K562 (cell line): ENCODE data around the gene GANAB. TPM values are rescaled to one million over a fixed set of nuclear protein-coding genes. Genes with fewer than 3 reads are reported as not detected.
A peak's percentile ranks its signal among the peaks of the same experiment; 100 is the strongest.

Experiments used
- ETS1 ChIP-seq: conservative IDR thresholded peaks from 2 replicates; pipeline ENCODE4 v1.6.1; 2011; ENCODE audit warnings: low read depth, mild to moderate bottlenecking, low read length; ENCODE audit not compliant: control insufficient read depth
- KAT8 ChIP-seq: fragments of 450-650 bp; IDR thresholded peaks from 2 replicates; pipeline ENCODE4 v1.6.1; 2016; ENCODE audit warnings: low read depth, mild to moderate bottlenecking
- KDM1A ChIP-seq, 2 experiments: fragments of 450-650 bp; IDR thresholded peaks; 2 replicates each; pipeline ENCODE4 v1.6.1; 2016; ENCODE audit warnings: mild to moderate bottlenecking in 2 of 2
- L3MBTL2 ChIP-seq: fragments of 450-650 bp; IDR thresholded peaks from 2 replicates; pipeline ENCODE4 v1.6.1; 2016; ENCODE audit warnings: mild to moderate bottlenecking, moderate library complexity
- MCM3 ChIP-seq: fragments of 450-650 bp; IDR thresholded peaks from 2 replicates; pipeline ENCODE4 v1.6.1; 2016
- PHF8 ChIP-seq: fragments of 200-600 bp; sonication (generic); IDR thresholded peaks from 2 replicates; pipeline ENCODE4 v1.6.1; 2012; ENCODE audit warnings: mixed run types, mild to moderate bottlenecking, inconsistent platforms, low read length, moderate library complexity, borderline replicate concordance
- PKNOX1 ChIP-seq: fragments of 450-650 bp; IDR thresholded peaks from 2 replicates; pipeline ENCODE4 v1.6.1; 2016
- POLR2B ChIP-seq: fragments of 450-650 bp; IDR thresholded peaks from 2 replicates; pipeline ENCODE4 v1.6.1; 2018; ENCODE audit warnings: low read depth; ENCODE audit not compliant: partially characterized antibody
- PRPF4 ChIP-seq: fragments of 200-400 bp; formaldehyde crosslinking; IDR thresholded peaks from one replicate; pipeline ENCODE4 v1.6.1; 2017; ENCODE audit warnings: low read length, low read depth, mild to moderate bottlenecking; ENCODE audit not compliant: insufficient read depth, poor library complexity, severe bottlenecking
- RB1 ChIP-seq: fragments of 450-650 bp; IDR thresholded peaks from 2 replicates; pipeline ENCODE4 v1.6.1; 2017; ENCODE audit warnings: low read depth, mild to moderate bottlenecking
- RBM39 ChIP-seq: fragments of 200-400 bp; formaldehyde crosslinking; optimal IDR thresholded peaks from 2 replicates; pipeline ENCODE3; 2018; ENCODE audit warnings: low read depth, low read length
- SRSF3 ChIP-seq: fragments of 200-400 bp; formaldehyde crosslinking; IDR thresholded peaks from 2 replicates; pipeline ENCODE4 v1.6.1; 2016; ENCODE audit warnings: mild to moderate bottlenecking, low read length, moderate library complexity; ENCODE audit not compliant: insufficient read depth
- VEZF1 ChIP-seq: fragments of 200-800 bp; sonication (Bioruptor generic); IDR thresholded peaks from 2 replicates; pipeline ENCODE4 v1.6.1; 2017; ENCODE audit warnings: missing genetic modification characterization, missing compliant biosample characterization
- ZBED1 ChIP-seq: IDR thresholded peaks from 2 replicates; pipeline ENCODE4 v1.6.1; 2014
- ZBTB8A ChIP-seq: fragments of 450-650 bp; IDR thresholded peaks from 2 replicates; pipeline ENCODE4 v1.6.1; 2018; ENCODE audit warnings: mild to moderate bottlenecking, moderate library complexity; ENCODE audit not compliant: partially characterized antibody
- ZNF184 ChIP-seq: sonication (generic); formaldehyde crosslinking; IDR thresholded peaks from 2 replicates; pipeline ENCODE4 v1.5.0; 2020; ENCODE audit warnings: missing genetic modification reagents
- ZNF282 ChIP-seq: sonication (generic); formaldehyde crosslinking; IDR thresholded peaks from 2 replicates; pipeline ENCODE4 v1.8.1; 2023; ENCODE audit warnings: missing genetic modification reagents
- ZNF507 ChIP-seq: conservative IDR thresholded peaks from 2 replicates; pipeline ENCODE4 v1.6.1; 2017; ENCODE audit warnings: missing genetic modification characterization, missing compliant biosample characterization
- ZNF830 ChIP-seq: fragments of 250-450 bp; sonication (Bioruptor Pico); IDR thresholded peaks from 2 replicates; pipeline ENCODE4 v1.5.0; 2021; ENCODE audit warnings: mild to moderate bottlenecking
- polyA plus RNA-seq, 8 experiments: library from polyadenylated mRNA; depleted of rRNA in 4 of 8; stranded (reverse) in 5 of 8; unstranded in 3 of 8; fragments of >200 nt; fragmentation: Nextera tagmentation in 2 of 8; fragmentation: Illumina TruSeq in 1 of 8; extraction: Ambion mirVana in 2 of 8; extraction: Trizol in 1 of 8; gene quantifications; 2 replicates each; pipeline versions ENCODE4 v1.2.1 to v1.2.3, GENCODE V29; 2011 to 2014; ENCODE audit warnings: inconsistent platforms in 1 of 8, missing spikeins in 1 of 8
- total RNA-seq, 7 experiments: library from RNA; depleted of rRNA in 6 of 7; stranded (reverse); fragments of >200 nt in 6 of 7; fragmentation: Illumina TruSeq in 2 of 7; extraction: Trizol in 2 of 7; gene quantifications; 2 replicates each; pipeline versions ENCODE4 v1.2.1 to v1.2.3, GENCODE V29; 2011 to 2021; ENCODE audit warnings: low replicate concordance in 1 of 7
- TF ChIP-seq, protein P1 (sequence below): sonication (generic); formaldehyde crosslinking; IDR thresholded peaks from 2 replicates; pipeline ENCODE4 v1.8.0; 2022; ENCODE audit warnings: mild to moderate bottlenecking, missing genetic modification reagents
- TF ChIP-seq, protein P2 (sequence below): fragments of 150-350 bp; conservative IDR thresholded peaks from 2 replicates; pipeline ENCODE4 v1.6.1; 2014; ENCODE audit warnings: low read length
- TF ChIP-seq, protein P3 (sequence below), 2 experiments: fragments of 450-650 bp in 1 of 2; sonication (generic) in 1 of 2; formaldehyde crosslinking; conservative IDR thresholded peaks; 2 replicates each; pipeline versions ENCODE4 v1.4.0 to v1.8.1; 2020 to 2022; ENCODE audit warnings: mild to moderate bottlenecking in 1 of 2, missing genetic modification reagents in 1 of 2

The GANAB gene
- total and polyA plus RNA-seq, 9 of the 15 experiments (the other 6 are each of a cell fraction or from before 2014, with no cell fraction given): 6.5 to 284 (median 161) TPM

DNA sequence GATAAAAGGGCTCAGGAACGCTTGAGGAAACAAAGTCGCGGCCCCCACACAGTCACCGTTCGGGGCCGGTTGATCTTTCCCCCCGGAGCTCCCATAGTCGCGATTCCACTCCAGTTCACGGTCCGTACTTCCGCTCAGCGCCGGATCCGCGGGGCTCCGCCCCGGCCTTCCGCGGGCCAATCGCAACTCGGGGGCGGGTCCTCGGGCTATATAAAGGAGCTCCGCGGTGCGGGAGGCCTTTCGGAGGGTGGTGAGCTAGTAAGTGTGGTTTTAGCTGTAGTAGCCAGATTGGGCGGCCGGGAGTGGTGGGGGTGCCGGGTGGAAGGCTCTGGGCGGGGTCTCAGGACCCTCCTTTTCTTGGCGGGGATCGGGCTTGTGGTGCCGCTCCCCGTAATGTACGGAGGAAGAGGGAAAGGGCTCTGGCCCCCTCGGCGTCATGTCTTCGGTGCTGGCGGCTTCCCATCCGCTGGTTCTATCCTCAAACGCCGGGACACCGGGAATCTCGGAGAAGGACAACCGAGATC is 18.7 kb upstream of the GANAB start, which contains the start of the genes C11orf98 and CSKMT (continued):
- TF ChIP-seq PRPF4 (peak; percentile 97), L3MBTL2 (no peak), RBM39 (no peak), ZNF507 (tag) (no peak), ETS1 (peak; percentile 86), VEZF1 (peak; percentile 88), ZNF184 (CRISPR knock-in tag) (no peak), RB1 (peak; percentile 78; the same call in 1 of the 2 replicates), MCM3 (no peak), ZNF830 (peak; percentile 95), KAT8 (no peak), ZNF282 (no peak), PHF8 (peak; percentile 96), ZBTB8A (no peak), ZBED1 (peak; percentile 92), PKNOX1 (no peak), POLR2B (peak; percentile 99), KDM1A (IDR thresholded peaks at IDR 0.05) (no peak; a peak in 1 of 4 replicates), SRSF3 (no peak)
- TF ChIP-seq, protein P1, sequence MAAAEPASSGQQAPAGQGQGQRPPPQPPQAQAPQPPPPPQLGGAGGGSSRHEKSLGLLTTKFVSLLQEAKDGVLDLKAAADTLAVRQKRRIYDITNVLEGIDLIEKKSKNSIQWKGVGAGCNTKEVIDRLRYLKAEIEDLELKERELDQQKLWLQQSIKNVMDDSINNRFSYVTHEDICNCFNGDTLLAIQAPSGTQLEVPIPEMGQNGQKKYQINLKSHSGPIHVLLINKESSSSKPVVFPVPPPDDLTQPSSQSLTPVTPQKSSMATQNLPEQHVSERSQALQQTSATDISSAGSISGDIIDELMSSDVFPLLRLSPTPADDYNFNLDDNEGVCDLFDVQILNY (CRISPR knock-in tag): no peak
- TF ChIP-seq, protein P2, sequence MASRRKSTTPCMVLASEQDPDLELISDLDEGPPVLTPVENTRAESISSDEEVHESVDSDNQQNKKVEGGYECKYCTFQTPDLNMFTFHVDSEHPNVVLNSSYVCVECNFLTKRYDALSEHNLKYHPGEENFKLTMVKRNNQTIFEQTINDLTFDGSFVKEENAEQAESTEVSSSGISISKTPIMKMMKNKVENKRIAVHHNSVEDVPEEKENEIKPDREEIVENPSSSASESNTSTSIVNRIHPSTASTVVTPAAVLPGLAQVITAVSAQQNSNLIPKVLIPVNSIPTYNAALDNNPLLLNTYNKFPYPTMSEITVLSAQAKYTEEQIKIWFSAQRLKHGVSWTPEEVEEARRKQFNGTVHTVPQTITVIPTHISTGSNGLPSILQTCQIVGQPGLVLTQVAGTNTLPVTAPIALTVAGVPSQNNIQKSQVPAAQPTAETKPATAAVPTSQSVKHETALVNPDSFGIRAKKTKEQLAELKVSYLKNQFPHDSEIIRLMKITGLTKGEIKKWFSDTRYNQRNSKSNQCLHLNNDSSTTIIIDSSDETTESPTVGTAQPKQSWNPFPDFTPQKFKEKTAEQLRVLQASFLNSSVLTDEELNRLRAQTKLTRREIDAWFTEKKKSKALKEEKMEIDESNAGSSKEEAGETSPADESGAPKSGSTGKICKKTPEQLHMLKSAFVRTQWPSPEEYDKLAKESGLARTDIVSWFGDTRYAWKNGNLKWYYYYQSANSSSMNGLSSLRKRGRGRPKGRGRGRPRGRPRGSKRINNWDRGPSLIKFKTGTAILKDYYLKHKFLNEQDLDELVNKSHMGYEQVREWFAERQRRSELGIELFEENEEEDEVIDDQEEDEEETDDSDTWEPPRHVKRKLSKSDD: no peak
- TF ChIP-seq, protein P3, sequence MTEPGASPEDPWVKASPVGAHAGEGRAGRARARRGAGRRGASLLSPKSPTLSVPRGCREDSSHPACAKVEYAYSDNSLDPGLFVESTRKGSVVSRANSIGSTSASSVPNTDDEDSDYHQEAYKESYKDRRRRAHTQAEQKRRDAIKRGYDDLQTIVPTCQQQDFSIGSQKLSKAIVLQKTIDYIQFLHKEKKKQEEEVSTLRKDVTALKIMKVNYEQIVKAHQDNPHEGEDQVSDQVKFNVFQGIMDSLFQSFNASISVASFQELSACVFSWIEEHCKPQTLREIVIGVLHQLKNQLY (CRISPR knock-in tag; conservative IDR thresholded peaks at IDR 0.05): peak in 1 of 2 experiments; percentile 56; a peak in 2 of 4 replicates
